Measurements from ENCODE around the gene SLC25A2. TPM values are rescaled to one million over a fixed set of nuclear protein-coding genes. Genes with fewer than 3 reads are reported as not detected.

Gene SLC25A2
- total and polyA plus RNA-seq, 2 of the 13 experiments (the other 11 are each of a cell fraction or from before 2014, with no cell fraction given), result 0.13 TPM; not detected in 1

GRCh38 chr5:141320225-141321169, 16.6 kb upstream of the SLC25A2 start, which contains the start of gene TAF7 (continued):
- no peak for TF ChIP-seq ZNF513 (CRISPR knock-in tag; conservative IDR thresholded peaks at IDR 0.05)
- TF ChIP-seq NONO (IDR thresholded peaks at IDR 0.05), result no peak
- TF ChIP-seq NONO (CRISPR knock-in tag; conservative IDR thresholded peaks at IDR 0.05), result peak; percentile 88
- TF ChIP-seq GPBP1L1 (CRISPR knock-in tag; IDR thresholded peaks at IDR 0.05), result no peak
- 0 out of 2 replicates have a peak, but pooled peaks have one; percentile 19 for TF ChIP-seq ZNF275 (CRISPR knock-in tag; IDR thresholded peaks at IDR 0.05; ENCODE audit: borderline replicate concordance)
- peak; percentile 87; the same call in 1 of the 2 replicates for TF ChIP-seq MXD3 (CRISPR knock-in tag; IDR thresholded peaks at IDR 0.05)
- no peak for TF ChIP-seq ZNF367 (CRISPR knock-in tag; IDR thresholded peaks at IDR 0.05; ENCODE audit: borderline replicate concordance)
- TF ChIP-seq ZBTB14 (CRISPR knock-in tag; IDR thresholded peaks at IDR 0.05), result no peak; the same call in 1 of the 2 replicates
- no peak for TF ChIP-seq SP1 (IDR thresholded peaks at IDR 0.05)
- peak; percentile 66; the same call in 1 of the 2 replicates for TF ChIP-seq SP1 (CRISPR knock-in tag; IDR thresholded peaks at IDR 0.05)
- TF ChIP-seq ZNF790 (CRISPR knock-in tag; IDR thresholded peaks at IDR 0.05; ENCODE audit: borderline replicate concordance), result no peak
- TF ChIP-seq ZNF260 (CRISPR knock-in tag; IDR thresholded peaks at IDR 0.05; ENCODE audit: borderline replicate concordance, low read depth), result no peak
- peak; percentile 70; the same call in 1 of the 2 replicates for TF ChIP-seq GATAD1 (CRISPR knock-in tag; IDR thresholded peaks at IDR 0.05)
- TF ChIP-seq GTF3A (CRISPR knock-in tag; conservative IDR thresholded peaks at IDR 0.05), result no peak
- no peak for TF ChIP-seq ZNF740 (CRISPR knock-in tag; IDR thresholded peaks at IDR 0.05)
- 0 out of 2 replicates have a peak, but pooled peaks have one; percentile 48 for TF ChIP-seq ZNF670 (CRISPR knock-in tag; IDR thresholded peaks at IDR 0.05; ENCODE audit: borderline replicate concordance)
- 0 out of 2 replicates have a peak, but pooled peaks have one; percentile 51 for TF ChIP-seq ZNF839 (CRISPR knock-in tag; IDR thresholded peaks at IDR 0.05; ENCODE audit: borderline replicate concordance)
- TF ChIP-seq ZBTB2 (CRISPR knock-in tag; IDR thresholded peaks at IDR 0.05; ENCODE audit: low read depth), result no peak
- TF ChIP-seq EP300 (IDR thresholded peaks at IDR 0.05; ENCODE audit: low read depth in 2 of 2, low read length in 2 of 2), result no peak
- TF ChIP-seq EP300 (CRISPR knock-in tag; IDR thresholded peaks at IDR 0.05; ENCODE audit: borderline replicate concordance), result no peak
